Cerebellar nuclear complex (tissue), 1 donor: ENCODE data around the gene NPAS3.

Experiments
- DNase-seq, 2 experiments: peaks; one replicate each; lab custom pipeline; 2025; lab: John Stamatoyannopoulos, UW

NPAS3 gene

GRCh38 chr14:33332497-33332896, 393.8 kb downstream of the NPAS3 start:
- no peak for DNase-seq

- DNase-seq, result no peak
Measured at GRCh38 chr14:33335366-33335765, 396.7 kb downstream of the NPAS3 start.

DNA sequence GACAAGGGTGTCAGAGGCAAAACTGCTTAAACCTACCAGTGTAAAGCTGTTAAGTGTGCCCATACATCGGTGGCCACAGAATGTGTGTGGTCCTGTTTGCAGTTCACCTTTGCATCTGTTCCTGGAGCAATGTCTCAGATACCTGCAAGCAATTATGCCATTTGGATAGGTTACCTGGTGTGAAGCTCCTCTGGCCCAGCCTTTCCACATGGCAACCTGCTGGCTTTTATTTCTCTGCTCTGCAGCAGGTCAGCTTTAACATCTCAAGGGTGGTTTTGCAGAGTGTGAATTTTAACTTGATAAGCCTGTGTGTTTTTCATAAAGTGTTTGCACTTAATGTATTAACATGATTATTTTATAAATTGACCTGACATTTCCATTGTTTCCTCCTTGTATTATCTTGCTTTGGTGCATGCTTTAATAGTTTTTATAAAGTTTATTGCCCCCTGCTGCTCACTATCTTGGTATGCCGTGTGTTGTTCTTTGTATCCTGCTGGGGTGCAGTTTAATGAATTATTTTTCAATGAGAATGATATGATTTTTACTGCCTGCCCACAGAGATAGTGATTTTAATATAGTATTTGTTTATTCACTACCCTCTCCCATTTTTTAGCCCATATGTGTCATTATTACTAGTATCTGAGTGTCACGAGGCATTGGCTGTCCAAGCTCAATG, 403.8 kb downstream of the NPAS3 start:
- DNase-seq, result no peak

DNA sequence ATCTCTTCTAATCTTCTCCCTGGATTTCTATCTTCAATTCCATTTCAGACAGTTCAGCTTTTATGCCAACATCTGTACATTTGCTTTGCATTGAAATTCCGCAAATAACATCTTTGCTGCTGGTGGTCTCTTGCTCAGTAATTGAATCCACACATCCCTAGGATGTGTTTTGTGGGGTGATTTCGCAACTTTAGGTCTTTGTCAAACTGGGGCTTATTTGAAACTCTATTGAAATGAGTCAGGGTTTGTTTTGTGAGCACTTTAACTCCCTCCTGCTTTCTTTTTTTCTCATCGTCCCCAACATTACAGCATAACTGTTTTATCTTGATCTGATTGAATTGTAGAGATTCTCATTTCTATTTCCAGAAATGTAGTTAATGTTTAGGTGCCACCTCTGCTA, 404.3 kb downstream of the NPAS3 start:
- DNase-seq, result no peak

GRCh38 chr14:33347796-33348195, 409.1 kb downstream of the NPAS3 start:
- no peak for DNase-seq

- DNase-seq, result no peak
Measured at GRCh38 chr14:33348510-33348909, 409.8 kb downstream of the NPAS3 start.

GRCh38 chr14:33349871-33350270, 411.2 kb downstream of the NPAS3 start:
- DNase-seq, result no peak

- DNase-seq, result no peak
Measured at GRCh38 chr14:33350366-33350990, 411.8 kb downstream of the NPAS3 start.

- DNase-seq, result no peak
Measured at GRCh38 chr14:33352821-33353220, 414.1 kb downstream of the NPAS3 start.

GRCh38 chr14:33356181-33356580, 417.5 kb downstream of the NPAS3 start:
- DNase-seq, result no peak

DNA sequence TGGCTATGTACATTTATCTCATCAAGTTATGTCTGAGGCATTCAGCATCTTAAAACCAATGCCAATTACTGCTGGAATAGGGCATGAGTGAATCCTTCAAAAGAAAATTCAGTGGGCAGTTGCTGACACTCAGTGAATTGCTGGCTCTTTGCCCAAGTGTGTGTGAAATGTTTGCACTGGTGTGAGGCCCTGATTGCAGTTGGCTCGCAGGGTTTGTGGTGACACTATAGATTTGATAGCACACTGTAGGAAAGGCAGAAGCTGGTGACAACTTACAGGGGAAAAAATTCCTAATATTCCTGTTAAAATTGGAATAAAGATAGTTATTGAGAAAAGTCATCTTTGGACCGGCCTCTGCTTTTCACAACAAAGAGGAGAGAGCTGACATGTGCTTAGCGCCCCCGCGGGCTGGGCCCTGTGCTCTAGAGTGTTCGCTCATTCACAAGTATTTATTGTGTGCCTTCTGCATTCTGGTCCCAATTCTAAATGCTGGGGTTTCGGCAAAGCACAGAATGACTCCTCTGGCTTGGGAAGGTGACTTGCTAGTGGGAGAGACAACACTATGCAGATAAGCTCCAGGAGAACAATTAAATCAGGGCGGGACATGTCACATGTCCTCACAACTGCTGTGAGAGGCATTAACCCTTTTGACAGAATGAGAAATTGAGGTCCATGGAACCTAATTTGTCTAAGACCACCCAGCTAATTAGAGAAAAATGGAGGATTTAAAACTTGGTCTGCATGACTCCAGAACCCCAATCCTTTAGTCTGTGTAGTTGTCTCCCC, 418.7 kb downstream of the NPAS3 start:
- no peak for DNase-seq

- no peak for DNase-seq
Measured at GRCh38 chr14:33359288-33359881, 420.7 kb downstream of the NPAS3 start.

DNA sequence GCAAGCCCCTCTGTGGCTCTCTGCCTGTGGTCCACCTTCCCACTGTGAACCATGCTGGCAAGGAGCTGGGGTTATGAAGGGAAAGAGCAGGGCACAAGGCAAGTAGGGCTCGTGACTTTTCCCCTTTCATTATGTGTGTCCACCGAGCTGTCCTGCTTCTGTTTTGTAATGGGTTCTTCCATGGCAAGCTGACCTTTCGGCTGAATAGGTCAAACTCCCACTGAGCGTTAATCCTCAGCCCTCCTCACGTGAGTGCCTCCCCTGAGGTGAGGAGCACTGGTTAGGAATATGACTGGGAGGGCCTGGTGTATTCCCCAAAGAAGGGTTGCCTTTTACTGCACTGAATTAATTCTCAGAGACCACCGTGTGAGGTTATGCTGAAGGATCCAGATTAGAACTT, 424.3 kb downstream of the NPAS3 start:
- no peak for DNase-seq

- DNase-seq, result no peak
Measured at GRCh38 chr14:33363682-33364081, 425.0 kb downstream of the NPAS3 start.

- DNase-seq, result no peak
Measured at GRCh38 chr14:33364466-33364865, 425.8 kb downstream of the NPAS3 start.

- DNase-seq, result no peak
Measured at GRCh38 chr14:33369041-33369440, 430.4 kb downstream of the NPAS3 start.

GRCh38 chr14:33369972-33370371, 431.3 kb downstream of the NPAS3 start:
- no peak for DNase-seq

DNA sequence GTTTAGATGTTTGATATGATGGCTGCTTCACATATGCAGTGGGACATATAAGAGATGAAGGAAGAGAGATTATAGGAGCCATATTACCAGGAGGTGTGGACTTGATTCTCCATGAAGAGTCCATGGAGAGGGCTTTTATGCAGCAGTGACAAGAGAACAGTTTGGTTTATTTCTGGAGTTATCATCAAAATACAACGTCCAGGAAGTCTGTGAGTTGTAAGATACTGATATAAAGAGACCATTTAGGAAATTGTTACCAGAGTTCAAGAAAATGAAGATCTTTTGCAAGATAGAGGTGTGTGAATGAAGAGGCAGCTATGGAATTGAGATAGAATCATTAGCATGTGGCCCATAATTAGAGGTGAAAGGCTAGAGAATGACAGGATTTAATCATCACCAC, 431.7 kb downstream of the NPAS3 start:
- DNase-seq, result no peak

- DNase-seq, result no peak
Measured at GRCh38 chr14:33375196-33375595, 436.5 kb downstream of the NPAS3 start.

- DNase-seq, result no peak
Measured at GRCh38 chr14:33375786-33376185, 437.1 kb downstream of the NPAS3 start.

- no peak for DNase-seq
Measured at GRCh38 chr14:33376510-33376909, 437.8 kb downstream of the NPAS3 start.

DNA sequence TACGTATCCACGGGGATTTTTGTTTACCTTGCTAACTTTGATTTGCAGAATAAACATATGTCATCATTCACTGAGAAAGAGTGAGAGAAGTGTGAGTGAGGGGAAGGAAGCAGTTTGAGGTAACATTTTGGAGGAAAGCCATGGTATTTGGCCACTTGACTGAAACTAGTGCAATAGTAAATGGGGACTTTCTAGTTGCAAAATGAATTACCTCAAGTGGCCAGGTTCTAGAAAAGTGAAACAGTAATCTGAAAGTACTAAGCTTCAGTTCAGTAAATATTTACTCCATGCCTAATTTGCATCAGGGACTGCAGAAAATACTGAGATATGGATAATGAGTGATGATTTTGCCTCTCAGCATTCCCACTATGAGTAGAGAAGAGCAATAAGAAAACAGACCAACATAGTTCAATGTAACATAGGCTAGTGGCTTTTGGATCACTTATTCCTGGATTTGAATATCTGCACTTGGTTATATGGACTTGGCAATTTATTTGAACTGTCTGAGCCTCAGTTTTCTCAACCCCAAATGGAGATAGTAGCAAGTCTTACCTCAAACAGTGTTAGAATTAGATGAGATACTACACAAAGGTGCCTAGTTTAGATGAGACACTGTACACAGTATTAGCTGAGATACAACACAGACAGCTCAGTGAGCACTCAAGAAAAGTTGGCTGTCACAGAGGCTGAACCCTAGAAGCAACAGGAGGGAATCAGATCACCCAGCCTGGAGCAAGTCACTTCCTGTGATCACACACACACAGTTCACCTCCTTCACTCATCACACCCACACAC, 439.1 kb downstream of the NPAS3 start:
- no peak for DNase-seq
